Measurements from ENCODE around the gene ATP6V0A4. TPM values are rescaled to one million over a fixed set of nuclear protein-coding genes. Genes with fewer than 3 reads are reported as not detected.

The ATP6V0A4 gene
- total and polyA plus RNA-seq, 2 donors (not counting 1 experiment from before 2014, with no cell fraction given) = not detected

DNA sequence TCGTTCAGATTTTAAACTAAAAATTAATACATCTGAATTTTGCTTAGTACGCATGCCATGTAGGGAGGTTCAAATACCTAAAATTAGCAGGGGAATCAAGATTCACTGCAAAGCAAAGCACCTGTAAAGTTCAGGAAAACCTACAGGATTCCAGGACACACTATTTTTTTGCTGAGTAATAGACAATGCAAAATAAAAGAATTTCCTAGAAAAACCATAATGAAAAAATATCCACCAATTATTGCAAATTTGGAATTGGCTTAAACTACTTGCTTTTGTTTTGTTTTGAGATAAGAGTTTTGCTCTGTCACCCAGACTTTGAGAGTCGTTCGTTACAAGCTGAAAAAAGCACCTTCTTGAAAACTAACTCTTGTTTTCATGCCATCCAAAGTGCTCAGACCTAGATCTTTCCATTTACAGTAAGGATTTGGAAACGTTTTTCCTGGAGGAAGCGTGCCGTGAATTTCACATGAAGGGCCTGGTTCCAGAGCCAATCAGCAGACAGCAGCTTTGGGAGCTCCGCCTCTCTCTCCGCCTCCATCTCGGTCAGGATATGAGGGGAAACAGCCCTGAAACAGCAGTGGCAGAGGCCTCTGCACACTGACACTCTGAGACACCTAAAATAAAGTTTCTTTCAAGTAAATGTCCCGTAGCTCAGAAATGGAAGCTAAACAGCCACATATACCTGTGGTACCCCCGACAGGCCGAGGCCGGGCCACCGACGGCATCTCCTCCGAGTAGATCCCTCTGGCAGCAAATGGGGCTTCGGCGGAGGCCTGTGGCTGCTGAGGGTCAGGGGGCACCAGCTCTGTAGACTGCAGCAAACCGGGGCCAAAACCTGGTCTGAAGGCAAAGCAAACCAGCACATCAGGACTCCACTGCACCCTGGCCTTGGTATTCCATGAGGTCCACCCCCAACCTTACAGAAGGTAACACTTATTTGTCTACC lies 45.9 kb upstream of the ATP6V0A4 start:
- Mint-ChIP-seq H3K4me1 (no peaks in the 10 kb centered on the region), H3K27me3 (no peaks in the 10 kb centered on the region), H3K27ac (no peak overlapping the region), H3K4me3 (no peak overlapping the region), H3K9me3 (ENCODE audit: insufficient read depth) (no peaks in the 10 kb centered on the region)
- no peaks in the 10 kb centered on the region for H3K36me3 ChIP-seq (replicated peaks in 1 of 2; ENCODE audit: control extremely low read depth in 1 of 2, control insufficient read depth in 1 of 2, extremely low read depth in 1 of 2, insufficient read depth in 2 of 2, low read length in 1 of 2)
- ChIA-PET CTCF (no interaction called here), POLR2A (no interaction called here)
- no peak overlapping the region for H3K27ac ChIP-seq (ENCODE audit: low read length in 2 of 2)
- TF ChIP-seq, protein P1, sequence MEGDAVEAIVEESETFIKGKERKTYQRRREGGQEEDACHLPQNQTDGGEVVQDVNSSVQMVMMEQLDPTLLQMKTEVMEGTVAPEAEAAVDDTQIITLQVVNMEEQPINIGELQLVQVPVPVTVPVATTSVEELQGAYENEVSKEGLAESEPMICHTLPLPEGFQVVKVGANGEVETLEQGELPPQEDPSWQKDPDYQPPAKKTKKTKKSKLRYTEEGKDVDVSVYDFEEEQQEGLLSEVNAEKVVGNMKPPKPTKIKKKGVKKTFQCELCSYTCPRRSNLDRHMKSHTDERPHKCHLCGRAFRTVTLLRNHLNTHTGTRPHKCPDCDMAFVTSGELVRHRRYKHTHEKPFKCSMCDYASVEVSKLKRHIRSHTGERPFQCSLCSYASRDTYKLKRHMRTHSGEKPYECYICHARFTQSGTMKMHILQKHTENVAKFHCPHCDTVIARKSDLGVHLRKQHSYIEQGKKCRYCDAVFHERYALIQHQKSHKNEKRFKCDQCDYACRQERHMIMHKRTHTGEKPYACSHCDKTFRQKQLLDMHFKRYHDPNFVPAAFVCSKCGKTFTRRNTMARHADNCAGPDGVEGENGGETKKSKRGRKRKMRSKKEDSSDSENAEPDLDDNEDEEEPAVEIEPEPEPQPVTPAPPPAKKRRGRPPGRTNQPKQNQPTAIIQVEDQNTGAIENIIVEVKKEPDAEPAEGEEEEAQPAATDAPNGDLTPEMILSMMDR (IDR thresholded peaks at IDR 0.05) = no peak
- TF ChIP-seq EZH2 (IDR thresholded peaks at IDR 0.05; ENCODE audit: borderline replicate concordance, insufficient read depth, low read depth, low read length, poor library complexity, severe bottlenecking) = no peak
- ATAC-seq (ENCODE audit: low read depth) (no peak), DNase-seq (no peak)
- H3K4me2 ChIP-seq (replicated peaks; ENCODE audit: low read depth, low read length, poor library complexity, severe bottlenecking) = no peak overlapping the region
- H2AFZ ChIP-seq (ENCODE audit: insufficient read depth, low read depth, low read length, poor library complexity, severe bottlenecking) = no peak overlapping the region
- no peaks in the 10 kb centered on the region for H3K79me2 ChIP-seq (ENCODE audit: control insufficient read depth, insufficient read depth, low read length)
- no peaks in the 10 kb centered on the region for H3K27me3 ChIP-seq (replicated peaks in 1 of 4; ENCODE audit: control extremely low read depth in 1 of 4, control insufficient read depth in 3 of 4, insufficient read depth in 4 of 4, low read length in 3 of 4)
- no peaks in the 10 kb centered on the region for H4K20me1 ChIP-seq (ENCODE audit: control insufficient read depth, insufficient read depth, low read length, poor library complexity, severe bottlenecking)
- H3K9ac ChIP-seq (ENCODE audit: low read length) = no peak overlapping the region
- no peaks in the 10 kb centered on the region for H3K4me1 ChIP-seq (ENCODE audit: control insufficient read depth in 2 of 2, insufficient read depth in 2 of 2, low read length in 2 of 2)
- H3K9me3 ChIP-seq (ENCODE audit: control extremely low read depth in 1 of 3, control insufficient read depth in 2 of 3, insufficient read depth in 1 of 3, low read length in 2 of 3) = no peaks in the 10 kb centered on the region
- intact Hi-C loops (cut with micrococcal nuclease) = no loop called here
- WGBS (ENCODE audit: insufficient coverage) = 98% methylated on average over 15 of the region's 20 CpGs
- H3K4me3 ChIP-seq (ENCODE audit: control extremely low read depth in 1 of 5, extremely low read depth in 1 of 5, insufficient read depth in 1 of 5, low read depth in 2 of 5, low read length in 4 of 5) = no peak overlapping the region

DNA sequence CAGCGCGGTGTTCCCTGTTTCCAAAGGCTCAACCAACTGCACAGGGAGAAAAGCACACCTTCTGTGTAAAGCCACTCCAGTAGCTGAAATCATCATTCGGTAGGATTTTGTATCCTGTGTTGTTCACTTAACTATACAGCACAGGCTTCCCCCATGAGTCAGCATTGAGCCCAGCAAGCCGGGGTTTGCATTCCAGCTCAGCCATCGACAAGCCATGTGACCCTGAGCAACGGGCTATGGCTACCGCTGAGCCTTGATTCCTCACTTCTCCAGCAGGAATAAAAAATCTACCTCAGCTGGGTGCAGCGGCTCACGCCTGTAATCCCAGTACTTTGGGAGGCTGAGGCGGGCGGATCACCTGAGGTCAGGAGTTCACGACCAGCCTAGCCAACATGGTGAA lies 44.1 kb upstream of the ATP6V0A4 start:
- Histone ChIP-seq H3K4me2 (replicated peaks; ENCODE audit: low read depth, low read length, poor library complexity, severe bottlenecking) (no peak overlapping the region), H2AFZ (ENCODE audit: insufficient read depth, low read depth, low read length, poor library complexity, severe bottlenecking) (no peak overlapping the region), H3K4me1 (ENCODE audit: control insufficient read depth in 2 of 2, insufficient read depth in 2 of 2, low read length in 2 of 2) (no peaks in the 10 kb centered on the region), H3K27ac (ENCODE audit: low read length in 2 of 2) (no peak overlapping the region), H4K20me1 (ENCODE audit: control insufficient read depth, insufficient read depth, low read length, poor library complexity, severe bottlenecking) (no peaks in the 10 kb centered on the region), H3K9me3 (ENCODE audit: control extremely low read depth in 1 of 3, control insufficient read depth in 2 of 3, insufficient read depth in 1 of 3, low read length in 2 of 3) (no peaks in the 10 kb centered on the region), H3K9ac (ENCODE audit: low read length) (no peak overlapping the region), H3K79me2 (ENCODE audit: control insufficient read depth, insufficient read depth, low read length) (no peaks in the 10 kb centered on the region), H3K4me3 (ENCODE audit: control extremely low read depth in 1 of 5, extremely low read depth in 1 of 5, insufficient read depth in 1 of 5, low read depth in 2 of 5, low read length in 4 of 5) (no peak overlapping the region), H3K27me3 (replicated peaks in 1 of 4; ENCODE audit: control extremely low read depth in 1 of 4, control insufficient read depth in 3 of 4, insufficient read depth in 4 of 4, low read length in 3 of 4) (no peaks in the 10 kb centered on the region), H3K36me3 (replicated peaks in 1 of 2; ENCODE audit: control extremely low read depth in 1 of 2, control insufficient read depth in 1 of 2, extremely low read depth in 1 of 2, insufficient read depth in 2 of 2, low read length in 1 of 2) (no peaks in the 10 kb centered on the region)
- WGBS (ENCODE audit: insufficient coverage) = 29% methylated on average over 8 of the region's 12 CpGs
- Mint-ChIP-seq H3K4me3 (no peak overlapping the region), H3K27ac (no peak overlapping the region), H3K27me3 (no peaks in the 10 kb centered on the region), H3K4me1 (no peaks in the 10 kb centered on the region), H3K9me3 (ENCODE audit: insufficient read depth) (no peaks in the 10 kb centered on the region)
- ChIA-PET CTCF (no interaction called here), POLR2A (no interaction called here)
- DNase-seq = no peak
- TF ChIP-seq, protein P1 (IDR thresholded peaks at IDR 0.05) = no peak
- TF ChIP-seq EZH2 (IDR thresholded peaks at IDR 0.05; ENCODE audit: borderline replicate concordance, insufficient read depth, low read depth, low read length, poor library complexity, severe bottlenecking) = no peak
- no peak for ATAC-seq (ENCODE audit: low read depth)
- intact Hi-C loops (cut with micrococcal nuclease) = no loop called here

Measured in B cell (primary cell).